Fibroblast of skin of right biceps (primary cell): ENCODE measurements around the gene NRG2.

Experiments used
- DNase-seq: peaks from one replicate; pipeline ENCODE4 v3.0.0-alpha.2; 2013

The NRG2 gene

GRCh38 chr5:139852696-139853095 lies 190.4 kb downstream of the NRG2 start:
- no peak for DNase-seq

- DNase-seq: no peak
Observed at GRCh38 chr5:139851558-139851957, 191.5 kb downstream of the NRG2 start.

GRCh38 chr5:139850423-139851016 lies 192.6 kb downstream of the NRG2 start:
- DNase-seq: no peak

GRCh38 chr5:139849942-139850341 lies 193.2 kb downstream of the NRG2 start:
- DNase-seq: peak; percentile 6

- no peak for DNase-seq
Observed at GRCh38 chr5:139849501-139849900, 193.6 kb downstream of the NRG2 start.

GRCh38 chr5:139848508-139849100 lies 194.5 kb downstream of the NRG2 start:
- DNase-seq: no peak

- DNase-seq: peak; percentile 51
Observed at GRCh38 chr5:139847790-139848507, 195.2 kb downstream of the NRG2 start.

- no peak for DNase-seq
Observed at GRCh38 chr5:139847091-139847490, 196.0 kb downstream of the NRG2 start.

GRCh38 chr5:139845846-139846681 lies 197.0 kb downstream of the NRG2 start:
- no peak for DNase-seq

GRCh38 chr5:139844472-139845145 lies 198.5 kb downstream of the NRG2 start:
- peak; percentile 65 for DNase-seq

- DNase-seq: no peak
Observed at GRCh38 chr5:139843991-139844390, 199.1 kb downstream of the NRG2 start.

GRCh38 chr5:139842321-139842720 lies 200.8 kb downstream of the NRG2 start:
- DNase-seq: no peak

GRCh38 chr5:139841549-139841948 lies 201.6 kb downstream of the NRG2 start:
- DNase-seq: no peak

GRCh38 chr5:139839918-139840317 lies 203.2 kb downstream of the NRG2 start:
- no peak for DNase-seq

- no peak for DNase-seq
Observed at GRCh38 chr5:139839232-139839815, 203.8 kb downstream of the NRG2 start.

- no peak for DNase-seq
Observed at GRCh38 chr5:139838381-139839197, 204.5 kb downstream of the NRG2 start.

GRCh38 chr5:139837711-139838380 lies 205.3 kb downstream of the NRG2 start:
- no peak for DNase-seq

- DNase-seq: no peak
Observed at GRCh38 chr5:139836469-139837208, 206.5 kb downstream of the NRG2 start.

GRCh38 chr5:139835656-139836055 lies 207.4 kb downstream of the NRG2 start:
- no peak for DNase-seq

GRCh38 chr5:139833525-139833924 lies 209.6 kb downstream of the NRG2 start:
- no peak for DNase-seq
